NCI-H1092 (cell line): ENCODE measurements around the gene IL36A.

ENCODE experiments used
- DNase-seq: peaks from one replicate; lab custom pipeline; 2025; lab: John Stamatoyannopoulos, UW

The IL36A gene

DNA sequence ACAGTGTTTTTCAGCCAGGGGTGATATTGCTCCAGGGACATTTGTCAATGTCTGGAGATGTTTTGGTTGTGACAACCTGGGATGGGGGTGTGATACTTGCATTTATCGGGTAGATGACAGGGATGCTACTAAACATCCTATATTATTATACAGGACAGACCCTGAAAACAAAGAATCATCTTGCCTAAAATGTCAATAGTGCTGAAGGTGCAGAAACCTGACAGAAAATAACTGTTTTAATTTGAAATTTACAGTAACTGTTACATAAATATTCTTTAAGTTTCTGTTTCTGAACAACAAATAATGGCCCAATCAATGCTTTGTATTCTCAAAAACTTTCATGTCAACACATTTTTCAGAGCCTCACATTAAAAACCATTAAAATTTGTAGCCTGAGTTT is 2.0 kb downstream of the IL36A start:
- DNase-seq: no peak

DNA sequence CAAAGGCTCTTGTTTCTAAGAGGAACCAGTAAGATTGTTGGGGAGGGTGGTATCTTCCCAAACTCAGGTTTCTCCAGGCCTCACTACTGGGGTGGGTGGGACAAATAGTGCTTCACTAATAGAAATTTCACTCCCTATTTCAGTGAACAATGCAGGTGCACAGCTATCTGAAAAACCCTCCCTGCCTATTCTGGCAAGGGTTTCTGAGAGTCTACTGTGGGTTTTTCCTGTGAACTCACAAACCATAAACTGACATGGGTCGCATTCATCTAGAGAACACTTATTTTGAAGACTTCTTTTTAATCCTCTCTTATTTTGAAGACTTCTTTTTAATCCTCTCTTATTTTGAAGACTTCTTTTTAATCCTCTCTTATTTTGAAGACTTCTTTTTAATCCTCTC is 4.4 kb downstream of the IL36A start:
- DNase-seq: no peak

DNA sequence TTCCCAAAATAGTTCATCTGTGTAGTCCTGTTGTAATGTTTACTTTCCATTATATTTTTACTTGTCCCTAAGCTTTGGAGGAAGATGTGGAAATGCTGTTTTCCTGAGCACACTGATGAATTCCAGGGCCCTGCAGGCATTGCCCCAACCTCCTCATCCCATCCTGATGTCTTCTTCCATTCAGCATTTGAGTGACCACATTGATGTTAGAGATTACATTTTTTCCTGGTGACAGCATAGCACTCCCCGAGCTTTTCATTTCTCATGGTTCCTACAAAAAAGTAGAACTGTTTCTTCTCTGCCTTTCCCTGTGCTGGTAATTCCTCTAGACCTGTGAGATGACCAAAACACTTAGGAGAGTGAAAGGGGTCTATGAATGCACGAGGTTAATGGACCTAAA is 4.8 kb downstream of the IL36A start:
- DNase-seq: no peak

GRCh38 chr2:113011108-113011507 is 5.8 kb downstream of the IL36A start:
- no peak for DNase-seq

GRCh38 chr2:113012436-113013335 is 7.4 kb downstream of the IL36A start:
- no peak for DNase-seq

GRCh38 chr2:113013336-113013661 is 8.0 kb downstream of the IL36A start:
- no peak for DNase-seq

- DNase-seq: no peak
Measured at GRCh38 chr2:113014067-113014466, 8.8 kb downstream of the IL36A start.

GRCh38 chr2:113015042-113015441 is 9.8 kb downstream of the IL36A start:
- no peak for DNase-seq

- DNase-seq: no peak
Measured at GRCh38 chr2:113015655-113016054, 10.4 kb downstream of the IL36A start.

- no peak for DNase-seq
Measured at GRCh38 chr2:113018509-113018908, 13.2 kb downstream of the IL36A start.

GRCh38 chr2:113021312-113021711 is 16.1 kb downstream of the IL36A start:
- DNase-seq: no peak

GRCh38 chr2:113024764-113025163 is 19.5 kb downstream of the IL36A start:
- DNase-seq: no peak

DNA sequence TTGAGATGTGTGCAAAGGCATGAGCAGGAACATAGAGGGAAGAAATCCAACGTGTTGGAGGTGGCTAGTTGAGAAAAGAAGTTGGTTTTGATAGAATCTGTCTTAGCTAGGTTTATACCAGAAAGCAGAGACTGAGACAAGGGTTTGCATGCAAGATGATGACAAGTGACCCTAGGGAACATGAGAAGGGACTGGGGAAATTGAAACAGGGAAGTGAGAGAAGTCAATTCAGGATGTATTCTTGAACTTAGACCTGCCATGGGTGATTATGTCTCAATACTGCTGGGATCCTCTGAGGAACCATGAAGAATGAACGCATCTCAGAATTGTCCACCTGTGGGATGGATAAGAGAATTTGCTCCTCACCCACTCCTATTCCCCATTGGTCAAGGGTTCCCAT is 20.5 kb downstream of the IL36A start:
- no peak for DNase-seq

DNA sequence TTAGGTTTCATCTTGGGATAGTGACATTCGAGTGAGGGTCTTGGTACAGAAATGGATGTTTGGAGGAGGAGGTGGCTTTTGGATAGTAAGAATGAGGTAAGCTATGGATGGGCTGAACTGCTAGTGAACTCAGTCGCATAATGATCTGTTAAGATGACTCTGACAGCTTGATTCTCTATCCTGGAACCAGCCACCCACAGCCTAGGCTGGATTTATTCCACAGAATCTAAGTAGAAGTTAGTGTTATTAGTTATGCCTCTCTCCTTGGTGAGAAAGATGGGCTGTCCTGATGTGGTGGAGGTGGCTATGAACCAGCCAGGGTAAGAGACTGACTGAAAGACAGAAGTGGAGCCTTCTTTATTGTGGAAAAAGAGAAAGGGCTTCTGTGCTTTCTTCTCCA is 22.4 kb downstream of the IL36A start:
- DNase-seq: no peak

- DNase-seq: no peak
Measured at GRCh38 chr2:113028112-113028511, 22.9 kb downstream of the IL36A start.

DNA sequence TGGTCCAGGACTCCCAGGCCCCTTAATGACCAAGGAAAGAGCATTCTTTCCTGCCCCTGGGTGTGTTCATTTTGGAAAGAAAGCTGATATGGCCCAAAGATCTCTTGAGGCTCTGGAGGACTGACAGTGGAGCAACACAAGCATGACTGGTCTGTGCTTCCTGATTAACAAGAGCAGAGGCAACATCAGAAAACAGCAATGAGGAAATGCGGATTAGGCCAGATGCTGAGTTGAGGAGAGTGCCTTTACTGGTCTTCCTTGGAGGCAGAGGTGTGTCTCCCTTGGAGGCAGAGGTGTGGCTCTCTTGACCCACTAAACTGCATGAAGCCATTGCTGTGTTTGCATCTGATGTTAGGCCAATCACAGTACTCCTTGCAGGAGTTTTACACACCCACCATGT is 27.5 kb downstream of the IL36A start:
- DNase-seq: no peak

DNA sequence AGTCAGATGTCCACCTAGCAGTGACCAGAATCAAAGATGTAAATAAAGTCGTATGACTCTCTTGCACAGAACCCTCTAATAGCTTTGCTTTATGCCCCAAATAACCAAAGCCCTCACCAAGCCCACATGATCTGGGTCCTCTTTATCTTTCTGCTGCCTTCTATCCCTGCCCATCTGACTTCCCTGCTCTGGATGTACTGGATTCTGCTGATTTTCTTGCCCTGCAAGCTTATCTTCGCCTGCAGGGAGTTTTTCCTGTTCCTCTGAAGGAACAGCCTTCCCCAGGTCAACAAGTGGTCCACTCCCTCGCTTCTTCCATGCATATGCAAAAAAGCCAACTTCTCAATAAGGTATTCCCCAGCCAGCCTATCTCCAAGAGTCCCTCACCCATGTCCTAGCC is 28.8 kb downstream of the IL36A start:
- DNase-seq: no peak

- no peak for DNase-seq
Measured at GRCh38 chr2:113036763-113037162, 31.5 kb downstream of the IL36A start.

DNA sequence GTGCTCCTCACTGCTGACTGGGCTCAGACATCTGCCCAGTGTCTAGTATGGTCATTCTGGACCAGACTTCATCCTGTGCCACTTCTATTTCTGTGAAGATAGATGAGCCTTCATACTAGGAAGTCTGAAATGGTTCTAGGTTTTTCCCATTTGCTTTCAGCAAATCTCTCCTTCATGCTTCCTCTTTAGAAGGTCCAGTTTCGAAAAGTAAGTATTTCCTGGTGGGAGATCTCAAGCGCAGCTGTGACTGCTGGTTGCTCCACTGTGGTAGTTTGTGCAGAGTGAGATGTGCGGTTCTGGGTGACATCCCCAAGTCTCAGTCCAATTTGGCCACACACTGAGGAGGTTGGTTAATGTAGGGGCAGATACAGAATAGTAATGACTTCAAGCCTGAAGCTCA is 33.0 kb downstream of the IL36A start:
- no peak for DNase-seq

DNA sequence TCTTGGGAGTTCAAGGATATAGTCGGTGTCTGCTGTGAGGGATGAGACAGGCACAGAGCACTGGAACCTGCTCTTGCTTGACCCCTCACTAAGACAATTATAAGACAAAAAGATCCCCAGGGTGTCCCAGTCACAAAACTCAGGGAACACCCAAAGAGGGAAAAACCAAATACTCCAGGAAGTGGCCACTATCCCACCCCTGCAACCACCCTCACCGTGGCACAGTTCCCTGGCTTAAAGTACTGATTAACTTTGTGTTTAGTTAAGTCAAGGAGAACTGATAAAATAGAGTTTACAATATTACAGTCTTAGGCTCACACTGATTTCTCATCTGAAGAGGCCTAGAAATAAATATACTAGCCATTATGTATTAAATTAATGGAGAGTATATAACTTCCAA is 33.9 kb downstream of the IL36A start:
- no peak for DNase-seq

GRCh38 chr2:113039719-113040118 is 34.5 kb downstream of the IL36A start:
- DNase-seq: no peak

DNA sequence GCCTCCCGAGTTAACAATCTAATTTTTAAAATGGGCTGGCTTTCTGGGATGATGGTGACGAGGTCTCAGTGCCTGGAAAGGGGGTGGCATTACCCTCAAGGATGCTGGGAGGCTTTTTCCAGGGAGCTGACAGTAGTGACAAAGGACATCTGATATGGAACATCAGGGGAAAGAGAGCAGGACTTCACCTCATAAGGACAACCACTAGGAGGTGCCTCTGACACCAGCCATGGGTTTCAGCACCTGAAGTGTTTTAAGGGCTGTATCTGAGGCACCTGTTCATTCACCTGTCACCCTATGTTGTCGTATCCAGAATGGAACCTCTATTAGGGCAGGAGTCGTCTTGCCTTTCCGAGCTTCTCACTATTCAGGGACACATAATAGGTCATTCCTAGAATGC is 36.6 kb downstream of the IL36A start:
- no peak for DNase-seq

GRCh38 chr2:113046465-113046864 is 41.2 kb downstream of the IL36A start:
- no peak for DNase-seq
